ENCODE measurements around the gene LARGE1.

Gene LARGE1

DNA sequence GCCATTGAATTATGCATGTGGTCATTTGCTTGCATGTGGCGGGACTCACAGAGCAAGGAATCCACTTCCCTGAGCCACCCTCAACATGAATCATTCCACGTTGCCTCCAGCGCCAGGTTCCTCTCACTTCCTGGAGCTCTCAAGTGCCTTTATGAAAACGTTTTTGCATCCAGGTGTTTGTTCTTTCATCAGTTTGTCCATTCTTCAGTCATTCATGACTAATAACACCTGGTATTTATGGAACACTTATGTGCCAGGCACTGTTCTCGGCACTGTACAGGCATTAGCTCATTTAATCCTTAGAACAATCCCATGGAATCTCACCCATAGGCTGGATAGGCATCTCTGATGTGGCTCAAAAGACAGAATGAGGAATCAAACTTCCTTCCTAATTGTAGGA, 606.0 kb downstream of the LARGE1 start:
- DNase-seq, result no peak
- Histone ChIP-seq H3K36me3 (no peaks in the 10 kb centered on the region), H3K27me3 (no peaks in the 10 kb centered on the region), H3K4me1 (no peaks in the 10 kb centered on the region; the same call in 1 of the 2 replicates), H3K4me3 (ENCODE audit: low read depth, low read length) (no peak overlapping the region), H3K9me3 (no peaks in the 10 kb centered on the region)
- TF ChIP-seq, protein P1, sequence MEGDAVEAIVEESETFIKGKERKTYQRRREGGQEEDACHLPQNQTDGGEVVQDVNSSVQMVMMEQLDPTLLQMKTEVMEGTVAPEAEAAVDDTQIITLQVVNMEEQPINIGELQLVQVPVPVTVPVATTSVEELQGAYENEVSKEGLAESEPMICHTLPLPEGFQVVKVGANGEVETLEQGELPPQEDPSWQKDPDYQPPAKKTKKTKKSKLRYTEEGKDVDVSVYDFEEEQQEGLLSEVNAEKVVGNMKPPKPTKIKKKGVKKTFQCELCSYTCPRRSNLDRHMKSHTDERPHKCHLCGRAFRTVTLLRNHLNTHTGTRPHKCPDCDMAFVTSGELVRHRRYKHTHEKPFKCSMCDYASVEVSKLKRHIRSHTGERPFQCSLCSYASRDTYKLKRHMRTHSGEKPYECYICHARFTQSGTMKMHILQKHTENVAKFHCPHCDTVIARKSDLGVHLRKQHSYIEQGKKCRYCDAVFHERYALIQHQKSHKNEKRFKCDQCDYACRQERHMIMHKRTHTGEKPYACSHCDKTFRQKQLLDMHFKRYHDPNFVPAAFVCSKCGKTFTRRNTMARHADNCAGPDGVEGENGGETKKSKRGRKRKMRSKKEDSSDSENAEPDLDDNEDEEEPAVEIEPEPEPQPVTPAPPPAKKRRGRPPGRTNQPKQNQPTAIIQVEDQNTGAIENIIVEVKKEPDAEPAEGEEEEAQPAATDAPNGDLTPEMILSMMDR (IDR thresholded peaks at IDR 0.05; ENCODE audit: low read depth, low read length), result no peak

DNA sequence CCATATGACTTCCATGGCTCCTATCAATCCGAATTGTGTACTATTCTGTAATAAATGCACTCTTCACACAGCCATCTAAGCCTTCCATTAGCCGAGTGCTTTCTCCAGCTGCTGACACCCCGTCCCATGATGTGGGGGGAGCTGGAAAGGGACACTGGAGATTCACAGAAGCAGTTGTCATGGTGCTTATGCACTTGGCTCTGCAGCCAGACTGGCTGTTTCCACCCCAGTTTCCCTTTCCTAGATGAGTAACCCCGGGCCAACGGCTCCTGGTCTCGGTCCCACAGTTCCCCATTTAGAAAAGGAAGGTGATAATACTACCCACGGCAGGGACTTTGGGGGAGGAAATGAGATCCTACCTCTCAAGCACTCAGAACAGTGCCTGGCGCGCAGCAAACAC, 617.2 kb downstream of the LARGE1 start:
- no peak for DNase-seq
- H3K9me3 ChIP-seq, result no peaks in the 10 kb centered on the region
- H3K36me3 ChIP-seq, result no peaks in the 10 kb centered on the region
- no peaks in the 10 kb centered on the region for H3K4me1 ChIP-seq
- no peak overlapping the region for H3K4me3 ChIP-seq (ENCODE audit: low read depth, low read length)
- TF ChIP-seq, protein P1 (IDR thresholded peaks at IDR 0.05; ENCODE audit: low read depth, low read length), result no peak
- H3K27me3 ChIP-seq, result no peaks in the 10 kb centered on the region

- H3K4me1 ChIP-seq, result no peaks in the 10 kb centered on the region
- no peak for DNase-seq
- TF ChIP-seq, protein P1 (IDR thresholded peaks at IDR 0.05; ENCODE audit: low read depth, low read length), result no peak
- no peaks in the 10 kb centered on the region for H3K27me3 ChIP-seq
- H3K36me3 ChIP-seq, result no peaks in the 10 kb centered on the region
- H3K4me3 ChIP-seq (ENCODE audit: low read depth, low read length), result no peak overlapping the region
- H3K9me3 ChIP-seq, result no peaks in the 10 kb centered on the region
These were observed 617.7 kb downstream of the LARGE1 start for GRCh38 chr22:33302549-33302948.

GRCh38 chr22:33302049-33302545, 618.2 kb downstream of the LARGE1 start:
- DNase-seq, result peak; percentile 75
- Histone ChIP-seq H3K36me3 (no peaks in the 10 kb centered on the region), H3K9me3 (no peaks in the 10 kb centered on the region), H3K4me1 (no peaks in the 10 kb centered on the region), H3K4me3 (ENCODE audit: low read depth, low read length) (no peak overlapping the region), H3K27me3 (no peaks in the 10 kb centered on the region)
- TF ChIP-seq, protein P1 (IDR thresholded peaks at IDR 0.05; ENCODE audit: low read depth, low read length), result peak; percentile 85

DNA sequence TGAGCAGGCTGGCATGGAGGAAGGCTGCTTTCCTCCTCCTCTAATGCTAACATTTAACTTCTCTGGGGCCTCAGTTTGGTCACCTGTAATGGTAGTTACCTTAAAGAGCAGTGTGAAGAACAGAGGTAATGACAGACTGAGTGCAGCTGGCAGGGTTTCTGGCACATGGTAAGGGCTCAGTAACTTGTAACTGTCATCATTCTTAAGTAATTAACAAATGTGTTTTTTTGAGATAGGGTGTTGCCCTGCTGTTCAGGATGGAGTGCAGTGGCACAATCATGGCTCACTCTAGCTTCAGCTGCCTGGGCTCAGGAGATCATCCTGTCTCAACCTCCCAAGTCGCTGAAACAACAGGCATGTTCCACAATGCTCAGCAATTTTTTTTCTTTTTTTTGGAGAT, 620.1 kb downstream of the LARGE1 start:
- H3K4me3 ChIP-seq (ENCODE audit: low read depth, low read length), result no peak overlapping the region
- no peaks in the 10 kb centered on the region for H3K4me1 ChIP-seq
- H3K9me3 ChIP-seq, result no peaks in the 10 kb centered on the region
- H3K36me3 ChIP-seq, result no peaks in the 10 kb centered on the region
- TF ChIP-seq, protein P1 (IDR thresholded peaks at IDR 0.05; ENCODE audit: low read depth, low read length), result no peak
- H3K27me3 ChIP-seq, result no peaks in the 10 kb centered on the region
- no peak for DNase-seq

DNA sequence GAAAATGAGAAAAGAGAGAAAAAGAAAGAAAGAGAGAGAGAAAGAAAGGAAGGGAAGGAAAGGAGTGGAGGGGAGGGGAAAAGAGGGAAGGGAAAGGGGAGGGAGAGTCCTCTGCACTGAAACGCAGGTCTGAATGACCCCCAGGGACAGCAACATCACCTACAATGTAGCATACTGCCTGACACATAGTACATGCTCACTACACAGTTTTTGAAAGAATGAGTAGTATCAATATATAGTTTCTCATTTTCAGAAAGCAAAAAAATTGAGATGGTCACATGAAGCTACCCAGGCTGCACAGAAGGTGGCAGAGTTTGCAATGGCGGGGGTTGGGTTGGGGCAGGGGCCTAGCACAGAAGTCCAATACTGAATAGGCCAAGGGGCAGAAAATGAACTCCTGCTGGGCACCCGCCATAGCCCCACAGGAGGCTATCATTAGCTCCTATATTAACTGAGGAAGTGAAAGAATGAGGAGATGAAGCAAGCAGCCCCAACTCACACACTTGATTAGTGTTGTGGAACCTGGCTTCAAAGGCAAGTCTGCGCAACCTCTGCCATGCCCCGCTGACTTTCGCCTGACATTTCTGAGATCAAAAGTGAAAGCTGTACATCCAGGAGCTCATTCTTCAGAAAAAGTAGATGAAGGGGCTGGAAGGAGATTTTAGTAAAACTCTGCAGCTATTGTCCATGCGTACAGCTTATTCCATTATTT, 620.9 kb downstream of the LARGE1 start:
- no peaks in the 10 kb centered on the region for H3K27me3 ChIP-seq
- no peaks in the 10 kb centered on the region for H3K9me3 ChIP-seq
- TF ChIP-seq, protein P1 (IDR thresholded peaks at IDR 0.05; ENCODE audit: low read depth, low read length), result no peak
- H3K4me1 ChIP-seq, result no peaks in the 10 kb centered on the region
- DNase-seq, result no peak
- H3K36me3 ChIP-seq, result no peaks in the 10 kb centered on the region
- H3K4me3 ChIP-seq (ENCODE audit: low read depth, low read length), result no peak overlapping the region

All from BE2C (cell line).